Ecto neural progenitor cell (in vitro differentiated cells): ENCODE results near the gene GOLGA8K.
"Not testable (repeated sequence)": the region's sequence is repeated elsewhere in the genome, so short reads cannot be mapped to it uniquely, and the experiment has no call there.

Experiments used
- DNase-seq: peaks from one replicate; pipeline ENCODE4 v3.0.0-alpha.2; 2018; ENCODE audit warnings: low spot score

Gene GOLGA8K

GRCh38 chr15:32356909-32357308 is 46.2 kb downstream of the GOLGA8K start:
- not testable (repeated sequence) for DNase-seq

- not testable (repeated sequence) for DNase-seq
These were observed 50.3 kb downstream of the GOLGA8K start for GRCh38 chr15:32352748-32353147.

GRCh38 chr15:32350563-32351220 is 52.4 kb downstream of the GOLGA8K start:
- not testable (repeated sequence) for DNase-seq

- DNase-seq = not testable (repeated sequence)
These were observed 56.1 kb downstream of the GOLGA8K start for GRCh38 chr15:32347037-32347436.

GRCh38 chr15:32345978-32346547 is 57.0 kb downstream of the GOLGA8K start:
- not testable (repeated sequence) for DNase-seq

GRCh38 chr15:32343921-32344320 is 59.2 kb downstream of the GOLGA8K start:
- not testable (repeated sequence) for DNase-seq
